Epidermal melanocyte (primary cell): ENCODE measurements around the gene BTN2A1.

ENCODE experiments used
- DNase-seq: peaks from one replicate; pipeline ENCODE4 v3.0.0; 2011; ENCODE audit warnings: low spot score; ENCODE audit not compliant: insufficient read length

Gene BTN2A1

DNA sequence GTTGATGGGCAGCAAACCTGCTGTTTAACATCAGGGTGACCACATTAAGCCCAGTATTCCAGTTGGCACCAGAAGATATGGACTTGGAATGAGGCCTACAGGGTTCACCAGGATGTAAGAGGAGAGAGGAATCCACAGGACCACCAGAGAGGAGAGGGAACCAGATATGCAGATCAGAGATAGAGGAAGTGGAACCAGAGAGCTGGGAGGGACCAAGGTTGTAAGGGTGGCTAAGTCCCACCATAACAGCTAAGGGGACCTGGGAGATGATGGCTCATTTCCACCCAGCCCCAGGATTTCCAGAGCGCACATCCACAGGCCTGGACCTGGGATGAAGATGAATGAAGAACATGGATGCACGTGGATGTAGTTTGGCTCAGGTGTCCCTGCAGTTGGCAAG lies 11.1 kb downstream of the BTN2A1 start:
- no peak for DNase-seq

- DNase-seq, result no peak
Measured at GRCh38 chr6:26470643-26471042, 12.9 kb downstream of the BTN2A1 start.

DNA sequence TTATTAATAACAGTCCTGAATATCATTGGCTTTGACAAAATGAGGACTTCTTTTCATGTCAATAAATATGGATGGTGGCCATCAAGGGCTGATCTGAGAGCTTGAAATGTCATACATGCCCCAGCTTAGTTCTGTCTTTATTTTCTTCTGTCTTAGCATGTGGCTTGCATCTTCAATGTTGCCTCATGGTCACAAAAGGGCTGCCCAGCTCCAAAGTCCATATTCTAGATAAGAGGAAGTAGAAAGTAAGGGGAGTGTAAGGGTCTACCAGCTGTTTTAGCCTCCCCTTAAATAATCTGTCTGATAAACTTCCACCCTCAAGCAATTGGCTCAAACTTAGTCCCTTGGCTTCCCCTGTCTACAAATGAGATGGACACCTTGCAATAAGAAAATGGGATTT lies 14.2 kb downstream of the BTN2A1 start:
- DNase-seq, result no peak

DNA sequence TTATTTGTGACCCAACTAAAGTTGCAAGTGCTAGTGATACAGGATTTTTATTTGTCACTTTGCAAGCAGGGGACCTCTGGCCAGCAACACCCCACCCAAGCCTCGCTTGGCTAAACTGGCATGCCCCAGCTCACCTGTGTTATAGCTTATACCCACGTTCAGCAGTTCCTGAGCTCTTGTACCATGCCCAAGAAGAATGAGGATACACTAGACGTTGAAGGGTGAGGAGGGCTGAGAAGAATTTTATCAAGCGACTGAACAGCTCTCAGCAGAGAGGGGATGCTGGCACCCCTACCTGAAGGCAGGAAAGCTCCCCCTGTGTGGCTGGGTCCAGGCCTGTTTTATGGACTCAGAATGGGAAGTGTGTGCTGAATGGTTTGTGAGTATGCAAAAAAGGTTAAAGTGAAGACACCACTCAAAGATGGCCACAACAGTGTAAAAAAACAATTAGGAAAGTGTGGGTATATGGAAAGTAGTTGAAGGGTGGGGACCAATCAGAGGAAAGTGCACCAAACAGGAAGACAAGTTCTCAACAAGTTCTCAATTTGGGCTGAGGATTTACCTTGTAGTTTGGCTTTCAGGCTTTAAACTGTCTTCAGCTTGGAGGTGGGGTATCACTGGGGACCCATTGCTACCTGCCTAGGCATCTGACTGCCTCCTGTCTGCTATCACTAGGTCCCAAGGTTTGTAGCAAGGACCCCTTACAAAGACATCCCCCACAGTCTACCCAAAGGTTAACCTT lies 15.0 kb downstream of the BTN2A1 start:
- DNase-seq, result no peak

DNA sequence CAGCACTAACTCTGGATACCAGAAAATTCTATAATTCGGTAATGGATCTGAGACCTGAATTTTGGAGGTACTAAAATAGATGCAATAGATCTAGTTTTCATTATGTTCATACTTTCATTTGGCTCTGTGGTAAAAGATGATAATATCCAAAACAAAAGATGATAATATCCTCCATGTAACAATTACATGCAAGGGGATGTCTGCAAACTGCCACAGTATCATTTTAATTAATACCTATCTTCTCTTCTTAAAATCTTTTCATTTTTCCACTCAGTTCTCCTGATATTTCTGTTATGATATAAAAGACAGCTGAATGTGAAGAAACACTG lies 15.6 kb downstream of the BTN2A1 start:
- no peak for DNase-seq

- DNase-seq, result peak; percentile 94
Measured at GRCh38 chr6:26473758-26474438, 16.1 kb downstream of the BTN2A1 start.

GRCh38 chr6:26474439-26474881 lies 16.7 kb downstream of the BTN2A1 start:
- no peak for DNase-seq

- no peak for DNase-seq
Measured at GRCh38 chr6:26475823-26476729, 18.3 kb downstream of the BTN2A1 start.

DNA sequence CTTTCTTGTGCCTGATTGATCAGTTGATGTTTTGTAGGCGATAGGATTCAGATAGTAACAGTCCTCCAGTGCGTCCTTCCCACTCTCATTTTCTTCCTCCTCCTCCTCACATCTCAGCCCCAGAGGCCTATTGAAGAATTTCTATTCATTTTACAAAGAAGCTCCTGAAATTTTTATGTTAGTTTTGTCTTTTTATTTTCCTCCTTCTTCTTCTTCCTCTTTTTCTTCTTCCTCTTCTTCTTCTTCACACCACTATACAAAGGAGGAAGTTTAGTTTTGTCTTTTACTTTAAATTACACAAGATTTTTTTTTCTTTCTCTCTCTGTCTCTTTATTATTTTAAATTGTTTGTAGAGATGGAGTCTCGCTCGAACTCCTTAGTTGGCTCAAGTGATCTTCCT lies 19.1 kb downstream of the BTN2A1 start:
- no peak for DNase-seq

DNA sequence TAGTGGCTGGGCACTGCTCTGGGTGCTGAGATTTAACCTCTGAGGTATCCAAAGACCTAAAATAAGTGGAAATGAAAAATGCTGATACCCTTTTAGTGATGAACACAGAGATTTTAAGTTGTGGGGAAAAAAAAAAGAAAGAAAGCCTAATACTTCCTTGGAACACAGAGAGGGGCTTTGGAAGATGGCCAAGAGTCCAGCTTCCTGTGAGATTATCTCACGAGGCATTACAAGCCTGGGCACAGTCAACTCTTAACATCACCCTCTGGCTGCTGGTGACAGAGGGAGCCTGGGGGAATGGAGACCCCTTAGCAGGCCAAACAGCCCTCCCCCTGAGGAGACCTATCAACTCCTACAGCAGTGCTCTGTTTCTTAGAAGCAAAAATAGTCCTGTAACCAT lies 19.7 kb downstream of the BTN2A1 start:
- no peak for DNase-seq

- no peak for DNase-seq
Measured at GRCh38 chr6:26478100-26478984, 20.6 kb downstream of the BTN2A1 start.

GRCh38 chr6:26478985-26479278 lies 21.2 kb downstream of the BTN2A1 start:
- no peak for DNase-seq

- no peak for DNase-seq
Measured at GRCh38 chr6:26482338-26482737, 24.6 kb downstream of the BTN2A1 start.

DNA sequence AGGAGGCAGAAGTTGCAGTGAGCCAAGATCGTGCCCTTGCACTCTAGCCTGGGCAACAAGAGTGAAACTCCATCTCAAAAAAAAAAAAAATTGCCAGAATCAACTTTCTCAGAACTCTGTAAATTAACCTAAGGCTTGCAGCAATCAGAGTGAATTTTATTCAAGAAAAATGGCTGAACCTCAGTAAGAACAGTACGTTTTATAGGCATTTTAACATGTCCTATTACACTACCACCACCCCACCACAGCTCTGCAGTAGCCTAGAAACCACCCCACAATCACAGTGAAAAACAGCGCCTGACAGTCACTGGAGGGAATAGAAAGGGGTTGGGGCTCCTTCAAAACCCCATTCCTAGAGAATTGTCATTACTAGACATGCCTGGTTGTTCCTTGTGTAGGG lies 26.0 kb downstream of the BTN2A1 start:
- DNase-seq, result no peak

- DNase-seq, result no peak
Measured at GRCh38 chr6:26484161-26484560, 26.4 kb downstream of the BTN2A1 start.

- DNase-seq, result no peak
Measured at GRCh38 chr6:26485112-26485780, 27.5 kb downstream of the BTN2A1 start.

DNA sequence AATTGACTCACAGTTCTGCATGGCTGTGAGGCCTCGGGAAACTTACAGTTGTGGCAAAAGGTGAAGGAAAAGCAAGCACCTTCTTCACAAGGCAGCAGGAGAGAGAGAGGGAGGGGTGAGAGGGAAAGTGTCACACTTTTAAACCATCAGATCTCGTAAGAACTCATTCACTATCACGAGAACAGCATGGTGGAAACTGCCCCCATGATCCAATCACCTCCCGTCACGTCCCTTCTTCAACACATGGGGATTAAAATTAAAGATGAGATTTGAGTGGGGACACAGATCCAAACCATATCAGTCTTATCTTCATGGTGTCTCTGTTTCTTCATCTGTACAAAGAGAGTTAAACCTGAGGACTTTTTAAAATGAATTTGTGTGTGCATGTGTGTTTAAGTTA lies 28.6 kb downstream of the BTN2A1 start:
- no peak for DNase-seq

- DNase-seq, result no peak
Measured at GRCh38 chr6:26487466-26487865, 29.7 kb downstream of the BTN2A1 start.

- DNase-seq, result no peak
Measured at GRCh38 chr6:26489996-26490964, 32.5 kb downstream of the BTN2A1 start.

DNA sequence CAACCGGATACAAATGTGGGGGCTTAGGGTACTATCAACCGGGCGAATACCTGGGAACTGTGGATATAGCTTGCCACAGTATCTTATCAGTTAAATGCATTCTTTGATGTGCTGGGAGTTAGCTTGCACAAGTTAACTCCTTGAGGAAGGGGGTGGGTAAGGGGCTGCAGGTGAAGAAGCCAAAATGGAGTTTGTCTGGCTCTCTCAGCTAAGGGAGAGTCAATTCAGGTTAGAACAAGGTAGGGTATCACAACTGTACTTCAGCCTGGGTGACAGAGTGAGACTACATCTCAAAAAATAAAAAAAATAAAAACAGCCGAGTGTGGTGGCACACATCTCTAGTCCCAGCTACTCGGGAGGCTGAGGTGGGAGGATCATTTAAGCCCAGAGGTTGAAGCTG lies 33.8 kb downstream of the BTN2A1 start:
- no peak for DNase-seq
